HTERT RPE-1 (cell line): ENCODE data around the gene ANKFN1.

Experiments
- in situ Hi-C: fragments of 300-500 bp; cut with MboI; formaldehyde crosslinking; loops from 4 replicates; pipeline ENCODE4 v1.14.3; 2020; ENCODE audit warnings: low sequenced_read_pairs

ANKFN1 gene

DNA sequence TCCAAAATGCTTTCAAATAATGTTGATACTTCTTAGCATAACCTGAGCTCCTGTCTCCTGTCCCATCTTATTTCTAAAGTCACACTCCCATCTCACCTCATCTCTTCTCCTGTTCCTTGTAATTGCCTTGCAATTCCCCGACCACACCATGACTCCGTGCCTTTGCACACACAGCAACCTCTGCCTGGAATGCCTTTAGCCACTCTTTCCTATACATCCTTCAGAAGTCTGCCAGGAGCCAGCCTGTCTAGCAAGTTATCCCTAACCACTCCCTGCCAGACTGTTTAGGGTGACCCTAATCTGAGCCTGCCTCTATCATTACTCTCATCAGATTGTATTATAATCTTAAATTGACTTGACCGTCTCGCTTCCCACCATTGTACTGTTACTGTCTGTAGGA lies 272.2 kb downstream of the ANKFN1 start:
- in situ Hi-C loops, result no loop called here

GRCh38 chr17:56426901-56427300 lies 273.6 kb downstream of the ANKFN1 start:
- in situ Hi-C loops, result no loop called here

- in situ Hi-C loops, result no loop called here
Measured at GRCh38 chr17:56431736-56432135, 278.5 kb downstream of the ANKFN1 start.

DNA sequence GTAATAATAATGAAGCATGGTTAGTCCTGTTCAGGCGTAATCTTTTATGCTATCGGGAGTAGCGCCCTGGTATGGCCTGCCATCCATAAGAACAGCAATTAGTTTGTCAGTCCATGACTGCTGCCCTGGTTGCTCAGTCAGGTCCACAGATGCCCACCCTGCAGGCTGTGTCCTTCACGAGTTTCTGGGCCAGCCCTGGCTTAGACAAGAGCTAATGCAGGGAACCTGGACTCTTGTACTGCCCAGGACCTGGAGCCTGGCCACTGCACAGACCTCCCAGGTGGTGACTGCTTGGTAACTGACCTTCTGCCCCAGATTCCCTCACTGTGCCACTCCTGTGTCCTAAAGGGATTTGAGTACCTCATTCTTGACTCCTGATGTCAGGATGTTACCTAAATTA lies 279.2 kb downstream of the ANKFN1 start:
- in situ Hi-C loops, result no loop called here

GRCh38 chr17:56434610-56435009 lies 281.3 kb downstream of the ANKFN1 start:
- in situ Hi-C loops, result no loop called here

- in situ Hi-C loops, result no loop called here
Measured at GRCh38 chr17:56436142-56436541, 282.9 kb downstream of the ANKFN1 start.

DNA sequence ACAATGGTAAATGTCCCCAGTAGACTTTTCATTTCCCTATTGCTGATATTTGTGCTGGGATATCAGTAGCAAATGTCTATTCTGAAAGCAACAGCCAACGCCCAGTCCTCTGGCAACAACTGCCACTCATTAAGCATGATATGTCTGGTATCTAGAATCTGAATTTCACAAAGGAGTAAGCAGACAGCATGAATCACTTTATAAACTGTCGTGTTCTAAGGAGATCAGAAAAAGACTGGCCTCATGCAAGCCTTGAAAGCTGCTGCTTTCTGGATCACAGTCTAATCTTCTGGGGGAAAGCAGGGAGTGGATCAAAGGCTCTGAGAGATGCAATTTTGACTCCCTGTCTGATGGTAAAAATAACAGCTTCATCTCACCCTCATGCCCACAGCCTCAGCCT lies 287.1 kb downstream of the ANKFN1 start:
- in situ Hi-C loops, result no loop called here

GRCh38 chr17:56441308-56441707 lies 288.0 kb downstream of the ANKFN1 start:
- in situ Hi-C loops, result no loop called here

GRCh38 chr17:56445692-56446411 lies 292.6 kb downstream of the ANKFN1 start:
- in situ Hi-C loops, result no loop called here

GRCh38 chr17:56447171-56447570 lies 293.9 kb downstream of the ANKFN1 start:
- in situ Hi-C loops, result no loop called here

DNA sequence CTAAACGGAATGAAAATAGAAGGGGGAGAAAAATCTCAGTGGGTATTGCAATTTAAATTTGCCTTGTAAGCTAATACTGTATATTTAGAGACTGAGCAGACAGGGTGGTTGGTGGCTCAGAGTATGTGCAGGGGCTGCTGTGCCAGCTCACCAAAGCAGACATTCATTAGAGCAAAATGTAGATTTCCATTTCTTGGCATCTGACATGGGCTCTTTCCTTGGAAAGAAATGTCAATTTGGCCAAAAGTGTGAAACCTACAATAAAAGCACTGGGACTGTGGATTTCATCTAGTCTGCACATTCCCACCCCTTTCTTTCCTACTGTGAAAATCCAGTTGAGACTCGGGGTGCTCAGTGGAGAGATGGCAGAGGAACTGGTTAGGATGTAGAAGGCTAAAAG lies 295.1 kb downstream of the ANKFN1 start:
- in situ Hi-C loops, result no loop called here

DNA sequence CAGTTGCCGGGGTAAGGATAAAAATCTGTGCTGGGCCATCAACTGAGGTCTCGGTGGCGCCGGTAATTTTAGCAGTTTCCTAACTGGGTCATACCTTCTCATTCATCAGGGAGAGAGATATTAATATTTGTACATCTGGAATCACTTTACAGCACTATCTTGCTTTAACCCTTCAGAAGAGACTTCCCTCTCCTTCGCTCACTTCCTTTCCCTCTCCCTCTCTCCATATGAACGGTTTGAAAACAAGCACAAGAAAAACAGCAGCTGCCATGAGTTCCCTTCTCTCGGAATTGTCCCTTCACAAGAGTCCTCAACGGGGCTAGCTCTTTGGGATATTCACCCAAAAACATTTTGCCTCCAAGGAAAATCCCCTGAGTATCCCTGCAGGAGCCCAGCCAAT lies 295.9 kb downstream of the ANKFN1 start:
- in situ Hi-C loops, result no loop called here

GRCh38 chr17:56451629-56452028 lies 298.4 kb downstream of the ANKFN1 start:
- in situ Hi-C loops, result no loop called here

DNA sequence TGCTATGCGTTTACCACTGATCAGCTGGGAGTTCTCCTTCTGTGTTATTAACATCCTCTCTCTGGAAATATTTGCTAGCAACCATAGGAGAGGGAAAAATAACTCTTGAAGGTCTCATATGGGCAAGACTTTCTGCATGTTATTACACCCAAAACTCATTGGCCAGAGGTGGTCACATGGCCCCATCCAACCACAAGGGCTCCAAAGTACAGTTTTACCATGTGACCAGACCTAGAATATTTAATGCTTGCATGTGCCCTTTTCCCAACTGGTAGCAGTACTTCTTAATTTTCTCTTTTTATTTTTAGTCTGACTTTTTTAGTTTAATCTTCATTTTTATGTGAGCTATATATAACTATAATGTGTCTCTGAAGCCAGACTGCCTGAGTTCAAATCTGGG lies 299.2 kb downstream of the ANKFN1 start:
- in situ Hi-C loops, result no loop called here

- in situ Hi-C loops, result no loop called here
Measured at GRCh38 chr17:56457501-56457900, 304.2 kb downstream of the ANKFN1 start.

- in situ Hi-C loops, result no loop called here
Measured at GRCh38 chr17:56465886-56466285, 312.6 kb downstream of the ANKFN1 start.

GRCh38 chr17:56468840-56469239 lies 315.6 kb downstream of the ANKFN1 start:
- in situ Hi-C loops, result no loop called here

- in situ Hi-C loops, result no loop called here
Measured at GRCh38 chr17:56471696-56472095, 318.4 kb downstream of the ANKFN1 start.

GRCh38 chr17:56475116-56475515 lies 321.8 kb downstream of the ANKFN1 start:
- in situ Hi-C loops, result no loop called here

DNA sequence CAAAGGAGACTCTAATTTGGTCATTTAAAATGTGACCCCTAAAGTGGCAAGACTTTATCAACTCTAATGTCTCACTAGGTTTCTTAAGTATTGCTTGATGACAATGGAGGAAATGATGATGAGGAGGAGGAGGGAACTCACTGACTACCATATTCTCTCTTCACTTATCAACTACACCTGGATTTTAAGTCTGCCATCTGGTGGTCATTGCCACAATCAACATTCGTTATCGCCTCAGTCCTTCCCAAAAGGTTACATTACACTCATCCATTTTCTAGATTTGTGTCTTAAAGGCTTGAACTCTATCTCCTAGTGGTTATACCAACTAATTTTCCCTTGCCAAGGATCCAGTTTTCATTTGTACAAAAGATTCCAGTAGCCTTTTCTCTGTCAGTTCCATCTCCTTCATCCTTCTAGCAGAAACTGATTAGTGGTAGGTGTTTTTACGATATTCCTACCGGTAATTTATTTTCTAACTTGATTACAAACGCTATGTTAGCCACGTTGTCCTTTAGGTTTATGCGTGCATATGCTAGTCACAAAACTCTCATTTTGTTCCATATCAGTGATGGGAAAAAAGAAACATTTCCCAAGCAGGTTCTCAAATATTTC lies 325.7 kb downstream of the ANKFN1 start:
- in situ Hi-C loops, result no loop called here

DNA sequence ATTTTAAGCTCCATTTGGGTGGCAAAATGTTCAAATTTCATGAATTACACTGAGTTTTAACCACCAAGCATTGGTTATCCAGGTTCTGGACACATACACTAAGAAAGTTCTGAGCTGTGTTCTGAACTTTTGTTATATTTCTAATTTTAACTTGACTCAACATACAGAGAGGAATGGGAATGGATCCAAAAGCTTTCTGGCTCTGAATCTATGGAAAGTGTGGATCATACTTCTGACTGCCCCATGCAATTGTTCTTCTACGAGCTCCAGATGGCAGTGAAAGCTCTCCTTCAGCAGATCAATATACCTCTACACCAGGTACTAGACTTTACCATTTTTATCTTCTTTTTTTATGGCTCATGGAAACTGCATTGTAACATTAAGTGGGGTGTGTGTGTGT lies 327.2 kb downstream of the ANKFN1 start:
- in situ Hi-C loops, result no loop called here

- in situ Hi-C loops, result no loop called here
Measured at GRCh38 chr17:56481659-56482058, 328.4 kb downstream of the ANKFN1 start.

DNA sequence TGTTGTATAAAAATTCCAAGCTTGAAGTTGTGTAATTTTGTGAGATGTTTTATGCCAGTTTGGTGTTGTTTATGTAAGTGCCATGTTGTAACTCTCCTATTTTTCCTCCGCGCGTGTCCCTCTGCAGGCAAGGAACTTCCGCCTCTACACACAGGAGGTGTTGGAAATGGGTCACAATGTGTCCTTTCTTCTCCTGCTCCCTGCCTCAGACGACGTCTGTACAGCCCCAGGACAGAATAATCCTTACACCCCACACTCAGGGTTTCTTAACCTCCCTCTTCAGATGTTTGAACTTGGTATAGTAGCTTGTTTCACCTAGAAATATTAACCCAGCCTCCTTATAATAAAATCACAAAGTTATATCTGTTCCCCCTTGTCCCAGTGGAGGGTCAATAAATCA lies 329.0 kb downstream of the ANKFN1 start:
- in situ Hi-C loops, result no loop called here
